Heart right ventricle (tissue), 16 donors: ENCODE data around the gene SARDH. TPM values are rescaled to one million over a fixed set of nuclear protein-coding genes. Genes with fewer than 3 reads are reported as not detected.

ENCODE experiments used
- ATAC-seq, 8 donors: fragments of 200-7000 bp; cut with Tn5 transposase; one replicate each; pipeline ENCODE4 v1.9.1; 2020; ENCODE audit warnings: mild to moderate bottlenecking in 8 of 8, moderate library complexity in 8 of 8, moderate number of reproducible peaks in 1 of 8
- DNase-seq, 2 donors: peaks; one replicate each; pipeline ENCODE4 v3.0.0-alpha.2; 2020
- H3K27ac ChIP-seq, 10 donors: fragments of 200-600 bp; sonication (generic) in 2 of 10; one replicate each; pipeline versions ENCODE4 v1.5.0 to v1.8.0; 2020 to 2022; ENCODE audit warnings: mild to moderate bottlenecking in 3 of 10
- H3K27me3 ChIP-seq, 7 donors: fragments of 200-600 bp; one replicate each; pipeline ENCODE4 v1.8.0; 2021 to 2022; ENCODE audit warnings: mild to moderate bottlenecking in 2 of 7
- H3K36me3 ChIP-seq, 9 donors: fragments of 200-600 bp; sonication (generic) in 1 of 9; one replicate each; pipeline versions ENCODE4 v1.5.0 to v1.8.0; 2020 to 2022; ENCODE audit warnings: mild to moderate bottlenecking in 2 of 9
- H3K4me1 ChIP-seq, 9 donors: fragments of 200-600 bp; sonication (generic) in 1 of 9; one replicate each; pipeline versions ENCODE4 v1.5.0 to v1.8.0; 2020 to 2022; ENCODE audit warnings: mild to moderate bottlenecking in 4 of 9
- H3K4me3 ChIP-seq, 10 donors: fragments of 200-600 bp; sonication (generic) in 2 of 10; one replicate each; pipeline versions ENCODE4 v1.5.0 to v1.8.0; 2020 to 2022; ENCODE audit warnings: mild to moderate bottlenecking in 7 of 10, moderate library complexity in 2 of 10
- H3K9me3 ChIP-seq, 11 donors: fragments of 200-600 bp in 10 of 11; sonication (generic) in 2 of 11; one replicate each; pipeline versions ENCODE4 v1.5.0 to v1.8.0; 2013 to 2022; ENCODE audit warnings: mild to moderate bottlenecking in 2 of 11, control low read depth in 1 of 11, moderate library complexity in 1 of 11
- CTCF ChIP-seq, 9 donors: fragments of 200-600 bp; sonication (generic) in 2 of 9; IDR thresholded peaks; one replicate each; pipeline versions ENCODE4 v1.5.0 to v1.8.0; 2021 to 2022; ENCODE audit warnings: antibody characterized with exemption in 9 of 9, mild to moderate bottlenecking in 5 of 9, moderate library complexity in 1 of 9
- WGBS, 2 donors: extraction: QIAGEN DNeasy Blood & Tissue Kit; methylation state at CpG; one replicate each; pipeline ENCODE4 v1.1.7; 2013; ENCODE audit warnings: inconsistent platforms in 1 of 2; 5-methylcytosine and 5-hydroxymethylcytosine counted together
- intact Hi-C, 10 donors: fragments of 100-400 bp; cut with DNase I; formaldehyde crosslinking; loops; one replicate each; pipeline versions ENCODE4 v1.11.1 to v1.14.2; 2022
- long read RNA-seq, 3 donors: library from polyadenylated mRNA; unstranded; transcript quantifications; one replicate each; pipeline ENCODE4 v2.0.0, GENCODE V29; 2020 to 2021
- polyA plus RNA-seq, 2 donors: library from polyadenylated mRNA; stranded (reverse); fragments of 200-250 nt; gene quantifications; one replicate each; pipeline ENCODE4 v1.2.3, GENCODE V29; 2013
- total RNA-seq, 10 donors: library from RNA; stranded (reverse); fragmentation: NEBNext Ultra II Directional in 3 of 10; extraction: Animal tissue kit (Norgen Biotek cat#: 25700) in 3 of 10; gene quantifications; one replicate each; pipeline versions ENCODE4 v1.2.1 to v1.2.4, GENCODE V29; 2021 to 2023
- donor health status: Arrhythmogenic right ventricular cardiomyopathy.
- donor health status: ischemic (EF 13 %, LVEDD 7.1; RV severe dilation, severe dysfunction).
- donor health status: healthy with polysubstance abuse.
- donor health status: DM: no; HTN: yes; CAD: no.
- donor health status: DM: no; HTN: no; CAD: no.
- donor health status: ischemic (EF 25% LVEDD 6.9; RV normal size, moderate dysfunction).
- donor health status: ischemic (EF 25% LVEDD 5.7; RV mildly dilated, moderate dysfunction).
- donor health status: healthy.
- donor health status: DM: yes; HTN: yes; CAD: no.
- donor health status: Ischemic cardiomyopathy.
- donor health status: ischemic (EF 35%, LVEDD 5.7; RV mildly dilated, moderate dysfunction).
- donor health status: nonischemic (EF 11% LVEDD 7.7; RV severe dilation, severe dysfunction).
- donor health status: DM: yes; HTN: yes; CAD: no.
- donor health status: PGD.
- donor health status: ischemic (EF 29% LVEDD 5.4; RV normal size, mild dysfunction).
- donor health status: nonischemic (EF 23%, LVEDD 6.1; RV moderate dilation, normal function).

Gene SARDH
- 1 to 10 TPM in 2 of 10 donors, under 1 TPM in 8; 0.28 to 1.8 (median 0.68) TPM for total RNA-seq
- polyA plus RNA-seq = under 1 TPM; 0.38 to 0.44 TPM
- long read RNA-seq, donor 1, partial matches to known transcripts = 1 of 2 reads
- long read RNA-seq, donor 1, other reads (novel, unspliced or antisense) = 1 of 2 reads
- long read RNA-seq, donor 2, partial matches to known transcripts = 0 of 1 reads
- long read RNA-seq, donor 2, other reads (novel, unspliced or antisense) = 1 of 1 reads
- long read RNA-seq, donor 3, partial matches to known transcripts = 0 of 1 reads
- long read RNA-seq, donor 3, other reads (novel, unspliced or antisense) = 0 of 1 reads

GRCh38 chr9:133737774-133738639 lies at the start of gene SARDH:
TSS of gene SARDH (minus strand) at chr9:133738352. CDS start at chr9:133734173, 4,179 bp downstream.
- intact Hi-C loops = no loop called here
- Histone ChIP-seq H3K9me3 (no peaks in the 10 kb centered on the region), H3K27ac (peak within 1 kb of the TSS in 1 of 10 donors; percentile 28), H3K4me3 (peak within 1 kb of the TSS in 9 of 10 donors; percentile 17 to 54 (median 49)), H3K27me3 (peaks cover 0 to 27% (median 8%) of the 10 kb centered on the region in 7 donors), H3K36me3 (no peaks in the 10 kb centered on the region), H3K4me1 (peaks cover 0 to 21% (median 11%) of the 10 kb centered on the region in 9 donors)
- no peak for TF ChIP-seq CTCF (IDR thresholded peaks at IDR 0.05)
- DNase-seq = peak; percentile 51 to 62
- ATAC-seq = peak; percentile 62 to 79 (median 72)
- WGBS, 2 donors = 28 to 29% methylated on average over 25 of the region's 25 CpGs

GRCh38 chr9:133787754-133788025 lies 49.5 kb upstream of the SARDH start:
- Histone ChIP-seq H3K36me3 (peaks cover 0 to 29% (median 0%) of the 10 kb centered on the region in 9 donors), H3K9me3 (no peaks in the 10 kb centered on the region), H3K27ac (no peak overlapping the region), H3K27me3 (no peaks in the 10 kb centered on the region), H3K4me1 (peaks cover 0 to 43% (median 20%) of the 10 kb centered on the region in 9 donors), H3K4me3 (no peak overlapping the region)
- DNase-seq = peak in 1 of 2 donors; percentile 30
- TF ChIP-seq CTCF (IDR thresholded peaks at IDR 0.05) = no peak
- 81 to 87% methylated on average over 5 of the region's 5 CpGs for WGBS, 2 donors
- intact Hi-C loops = no loop called here
- ATAC-seq = peak in 5 of 8 donors; percentile 9 to 45 (median 25)

GRCh38 chr9:133786907-133787753 lies 49.0 kb upstream of the SARDH start:
- no peak overlapping the region for H3K4me3 ChIP-seq
- peaks cover 0 to 42% (median 19%) of the 10 kb centered on the region in 9 donors for H3K4me1 ChIP-seq
- no peaks in the 10 kb centered on the region for H3K9me3 ChIP-seq
- ATAC-seq (no peak), DNase-seq (no peak)
- intact Hi-C loops = no loop called here
- peak overlapping the region in 2 of 10 donors; percentile 4 to 14 for H3K27ac ChIP-seq
- no peak for TF ChIP-seq CTCF (IDR thresholded peaks at IDR 0.05)
- peaks cover 0 to 29% (median 0%) of the 10 kb centered on the region in 9 donors for H3K36me3 ChIP-seq
- no peaks in the 10 kb centered on the region for H3K27me3 ChIP-seq
- 91% methylated on average over 17 of the region's 17 CpGs for WGBS, 2 donors

- 90 to 93% methylated on average over 11 of the region's 11 CpGs for WGBS, 2 donors
- H3K27ac ChIP-seq = peak overlapping the region in 1 of 10 donors; percentile 14
- ATAC-seq (no peak), DNase-seq (no peak)
- no peaks in the 10 kb centered on the region for H3K27me3 ChIP-seq
- H3K4me1 ChIP-seq = peaks cover 0 to 42% (median 19%) of the 10 kb centered on the region in 9 donors
- intact Hi-C loops = no loop called here
- TF ChIP-seq CTCF (IDR thresholded peaks at IDR 0.05) = no peak
- peaks cover 0 to 29% (median 0%) of the 10 kb centered on the region in 9 donors for H3K36me3 ChIP-seq
- no peak overlapping the region for H3K4me3 ChIP-seq
- no peaks in the 10 kb centered on the region for H3K9me3 ChIP-seq
Measured at GRCh38 chr9:133786371-133786753, 48.2 kb upstream of the SARDH start.
